ENCODE data around the gene AKT3.
"Not testable (repeated sequence)": the region's sequence is repeated elsewhere in the genome, so short reads cannot be mapped to it uniquely, and the experiment has no call there.

AKT3 gene

DNA sequence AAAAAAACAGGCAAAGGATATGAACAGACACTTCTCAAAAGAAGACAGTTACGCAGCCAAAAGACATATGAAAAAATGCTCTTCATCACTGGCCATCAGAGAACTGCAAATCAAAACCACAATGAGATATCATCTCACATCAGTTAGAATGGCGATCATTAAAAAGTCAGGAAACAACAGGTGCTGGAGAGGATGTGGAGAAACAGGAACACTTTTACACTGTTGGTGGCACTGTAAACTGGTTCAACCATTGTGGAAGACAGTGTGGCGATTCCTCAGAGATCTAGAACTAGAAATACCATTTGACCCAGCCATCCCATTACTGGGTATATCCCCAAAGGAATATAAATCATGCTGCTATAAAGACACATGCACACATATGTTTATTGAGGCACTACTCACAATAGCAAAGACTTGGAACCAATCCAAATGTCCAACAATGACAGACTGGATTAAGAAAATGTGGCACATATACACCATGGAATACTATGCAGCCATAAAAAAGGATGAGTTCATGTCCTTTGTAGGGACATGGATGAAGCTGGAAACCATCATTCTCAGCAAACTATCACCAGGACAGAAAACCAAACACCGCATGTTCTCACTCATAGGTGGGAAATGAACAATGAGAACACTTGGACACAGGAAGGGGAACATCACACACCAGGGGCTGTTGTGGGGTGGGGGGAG, 77.5 kb downstream of the AKT3 start:
- not testable (repeated sequence) for DNase-seq

DNA sequence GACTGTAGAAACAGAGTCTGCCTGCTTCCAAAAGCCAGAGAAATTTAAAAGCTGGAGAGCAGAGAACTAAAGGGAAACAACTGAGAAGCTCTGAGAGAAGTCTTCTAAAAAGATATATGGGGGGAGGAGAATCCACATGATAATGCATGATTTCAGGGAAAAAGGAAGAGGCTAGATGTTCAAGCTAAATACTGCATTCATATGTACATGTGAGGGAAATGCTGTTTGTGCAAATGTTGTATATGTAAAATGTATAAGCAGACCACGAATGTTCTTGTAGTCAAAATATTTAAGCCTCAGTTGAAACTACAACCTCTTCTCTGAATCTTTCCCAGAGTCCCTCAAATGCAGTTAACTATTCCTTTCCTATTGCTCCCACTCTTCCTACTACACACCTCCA, 79.2 kb downstream of the AKT3 start:
- no peak for DNase-seq

DNA sequence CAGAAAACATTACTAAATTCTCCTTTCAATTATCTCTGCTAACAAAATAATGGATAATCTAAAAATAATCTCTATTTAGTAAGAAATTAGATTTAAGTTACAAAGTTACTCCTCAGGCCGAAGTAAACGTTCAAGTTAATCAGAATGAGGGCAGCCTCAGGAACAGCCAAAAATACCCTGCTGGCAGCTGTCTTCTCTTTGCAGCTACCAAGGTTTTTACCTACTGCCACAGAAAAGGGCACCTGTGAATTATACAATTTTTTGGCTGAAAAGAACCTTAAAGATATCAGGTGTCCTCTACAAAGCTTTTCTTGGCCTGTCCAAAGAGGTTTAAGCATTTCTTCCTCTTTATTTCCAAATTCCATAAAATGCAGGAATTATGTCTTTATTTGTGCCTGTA, 84.4 kb downstream of the AKT3 start:
- DNase-seq, result no peak

DNA sequence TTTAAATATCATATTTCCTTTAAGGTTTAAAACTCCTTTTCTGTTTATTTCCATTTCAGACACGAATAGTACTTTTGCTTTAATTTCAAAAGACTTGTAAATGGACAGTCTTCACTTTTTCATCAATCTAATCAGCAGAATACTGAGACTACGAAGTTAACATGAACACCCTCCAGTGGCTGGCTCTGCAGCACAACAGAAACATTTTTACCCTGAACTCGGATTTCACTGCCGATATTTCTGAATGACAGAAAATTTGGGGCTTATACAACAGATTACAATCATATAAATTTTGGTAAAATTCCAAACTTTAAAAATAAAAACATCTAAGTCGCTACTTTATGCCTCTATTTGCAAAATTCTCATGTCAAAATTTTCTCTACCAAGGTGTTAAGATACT, 86.2 kb downstream of the AKT3 start:
- peak; percentile 14 for DNase-seq

DNA sequence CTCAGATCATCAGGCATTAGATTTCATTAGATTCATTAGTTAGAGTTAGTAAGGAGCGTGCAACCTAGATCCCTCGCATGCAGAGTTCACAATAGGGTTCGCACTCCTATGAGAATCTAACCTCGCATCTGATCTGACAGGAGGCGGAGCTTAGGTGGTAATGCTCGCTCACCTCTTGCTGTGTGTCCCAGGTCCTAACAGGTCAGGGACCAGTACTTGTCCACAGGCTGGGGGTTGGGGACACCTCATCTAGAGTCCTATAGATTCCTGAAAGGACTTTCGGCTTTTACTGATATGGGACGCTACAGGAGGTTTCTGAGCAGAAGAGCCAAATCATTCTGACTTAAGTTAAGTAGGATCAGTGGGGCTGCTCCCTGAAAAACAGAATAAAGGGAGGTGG, 91.4 kb downstream of the AKT3 start:
- no peak for DNase-seq

DNA sequence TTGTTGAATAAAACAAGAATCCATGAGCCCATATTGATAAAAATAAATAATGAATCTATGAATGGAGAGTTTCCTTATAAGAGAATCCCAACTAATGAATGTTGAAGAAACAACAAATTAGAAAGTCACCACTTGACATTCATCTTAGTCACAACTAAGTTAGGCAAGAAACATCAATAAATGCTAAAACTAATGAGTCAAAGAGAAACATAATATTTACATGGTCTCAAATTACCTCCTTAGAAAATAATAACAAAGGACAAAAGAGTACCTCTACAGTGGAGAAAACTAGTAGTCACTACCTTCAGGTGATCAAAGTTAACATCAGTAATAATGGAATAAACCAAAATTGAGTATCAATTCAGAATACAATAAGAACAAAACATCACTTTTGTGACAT, 93.5 kb downstream of the AKT3 start:
- DNase-seq, result no peak

DNA sequence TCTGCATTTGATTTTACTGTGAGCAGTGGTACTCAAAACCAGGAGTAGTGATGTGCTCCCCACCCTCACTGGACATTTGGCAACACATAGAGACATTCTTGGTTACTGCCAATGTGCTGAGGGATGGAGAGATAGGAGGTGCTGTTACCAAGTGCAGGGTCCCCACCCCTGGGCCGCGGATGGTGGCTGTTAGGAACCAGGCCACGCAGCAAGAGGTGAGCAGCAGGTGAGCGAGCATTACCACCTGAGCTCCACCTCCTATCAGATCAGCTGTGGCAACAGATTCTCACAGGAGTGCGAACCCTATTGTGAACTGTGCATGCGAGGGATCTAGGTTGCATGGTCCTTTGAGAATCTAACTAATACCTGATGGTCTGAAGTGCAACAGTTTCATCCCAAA, 95.7 kb downstream of the AKT3 start:
- DNase-seq, result no peak

DNA sequence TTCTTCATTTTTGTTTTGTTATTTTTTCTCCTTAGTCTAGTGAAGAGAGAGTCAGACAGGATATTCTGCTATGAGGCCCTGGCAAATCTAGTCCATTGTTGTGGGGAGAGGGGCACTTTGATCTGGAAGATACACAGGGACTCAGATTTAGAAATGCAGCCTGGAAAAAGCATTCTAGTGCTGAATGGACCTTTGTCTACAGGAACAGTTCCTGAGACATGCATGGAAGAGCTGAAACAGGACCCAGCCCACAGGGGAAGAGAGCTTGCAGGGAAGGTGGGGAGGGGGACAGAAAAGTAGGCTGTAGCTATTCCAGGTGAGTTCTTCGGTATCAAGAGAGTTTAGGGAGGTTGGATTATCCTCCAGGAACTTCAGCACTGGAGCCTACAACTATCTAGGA, 98.5 kb downstream of the AKT3 start:
- no peak for DNase-seq

DNA sequence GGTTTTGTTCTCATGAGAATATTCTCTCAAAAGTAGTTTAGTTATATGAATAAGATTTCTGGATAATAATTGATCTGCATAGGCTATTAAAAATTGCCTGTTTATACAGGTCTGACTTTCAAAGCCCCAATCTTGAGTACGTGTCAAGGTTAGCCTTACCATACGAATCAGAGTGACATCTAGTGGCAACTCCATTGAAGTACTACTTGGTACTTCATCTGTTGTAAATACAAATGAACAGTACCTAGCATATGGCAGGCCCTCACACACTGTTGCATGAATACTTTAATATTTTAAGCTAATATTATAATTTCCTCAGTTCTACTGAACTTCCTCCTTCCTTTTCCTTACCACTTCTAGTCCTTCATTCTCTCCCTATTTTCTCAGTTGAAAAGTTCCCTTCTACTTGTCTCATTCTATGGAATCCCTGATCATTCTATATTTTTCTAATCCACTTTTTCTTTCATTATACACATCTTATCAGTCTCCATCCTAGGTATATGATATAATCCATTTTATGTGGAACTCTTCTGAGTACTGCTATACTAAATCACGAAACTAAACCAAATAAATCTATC, 101.2 kb downstream of the AKT3 start:
- peak; percentile 86 for DNase-seq

DNA sequence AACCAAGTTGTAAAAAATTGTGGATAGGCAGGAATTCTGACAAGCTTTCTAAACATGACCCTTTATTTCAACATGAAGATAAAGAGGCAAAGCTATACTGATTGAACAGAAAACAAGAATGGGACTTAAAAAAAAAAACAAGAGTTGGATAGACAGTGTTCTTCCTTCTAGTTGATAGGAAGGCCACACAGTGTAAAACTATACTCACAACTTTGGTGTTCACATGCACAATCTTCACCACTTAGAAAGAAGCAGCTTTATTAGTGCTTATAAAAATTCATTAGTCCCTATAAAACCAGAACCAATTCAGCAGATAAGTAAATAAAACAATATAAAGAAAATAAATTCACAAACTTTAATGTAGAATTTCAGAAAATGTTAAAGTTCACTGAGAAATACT, 101.8 kb downstream of the AKT3 start:
- DNase-seq, result no peak

DNA sequence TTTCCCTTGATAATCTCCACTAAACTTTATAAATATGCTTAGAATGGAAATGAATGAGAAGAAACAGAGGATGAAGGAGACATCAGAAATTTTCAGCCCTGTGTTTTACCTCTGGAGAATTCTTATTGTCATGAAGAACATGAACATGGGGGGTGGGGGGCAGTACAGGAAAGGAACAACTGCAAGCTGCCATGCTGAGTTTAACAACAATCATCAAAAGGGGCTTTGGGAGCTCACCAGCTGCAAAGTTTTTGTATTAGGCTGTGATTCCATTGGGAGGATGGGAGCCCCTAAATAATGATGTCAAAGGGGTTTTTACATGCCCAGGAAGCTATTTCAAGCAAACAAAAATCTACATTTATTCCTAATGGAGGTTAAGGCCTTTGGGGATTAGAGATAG, 103.3 kb downstream of the AKT3 start:
- DNase-seq, result no peak

DNA sequence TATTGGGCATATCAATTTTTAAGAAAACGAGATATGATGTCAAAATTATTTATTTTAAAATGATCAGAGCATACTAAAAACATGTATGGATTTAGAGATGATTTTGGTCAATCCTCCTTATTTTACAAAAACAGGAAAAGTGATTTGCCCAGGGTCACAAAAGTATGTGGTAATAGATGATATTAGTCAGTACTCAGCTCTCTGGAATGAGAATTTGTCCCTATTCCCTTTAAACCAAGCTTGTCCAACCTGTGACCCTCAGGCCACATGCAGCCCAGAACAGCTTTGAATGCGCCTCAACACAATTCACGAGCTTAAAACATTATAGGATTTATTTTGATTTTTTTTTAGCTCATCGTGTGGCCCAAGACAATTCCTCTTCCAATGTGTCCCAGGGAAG, 104.7 kb downstream of the AKT3 start:
- DNase-seq, result no peak

DNA sequence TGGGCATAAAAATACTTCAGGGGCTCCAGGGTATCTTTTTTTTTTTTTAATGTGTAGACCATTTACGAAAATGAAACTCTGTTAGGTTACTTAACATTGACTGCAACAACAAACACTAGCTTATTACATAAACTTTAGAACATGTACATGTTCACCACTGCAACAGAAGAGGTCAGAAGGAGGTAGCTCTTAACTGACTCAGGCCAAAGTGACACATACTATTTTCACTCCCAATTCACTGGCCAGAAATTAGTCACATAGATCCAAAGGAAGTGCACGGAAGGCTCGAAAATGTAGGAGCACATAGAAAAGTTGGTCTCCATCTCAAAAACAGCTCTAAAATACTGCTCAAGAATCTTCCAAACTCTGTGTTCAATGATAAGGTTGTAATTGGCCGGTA, 107.2 kb downstream of the AKT3 start:
- DNase-seq, result no peak

DNA sequence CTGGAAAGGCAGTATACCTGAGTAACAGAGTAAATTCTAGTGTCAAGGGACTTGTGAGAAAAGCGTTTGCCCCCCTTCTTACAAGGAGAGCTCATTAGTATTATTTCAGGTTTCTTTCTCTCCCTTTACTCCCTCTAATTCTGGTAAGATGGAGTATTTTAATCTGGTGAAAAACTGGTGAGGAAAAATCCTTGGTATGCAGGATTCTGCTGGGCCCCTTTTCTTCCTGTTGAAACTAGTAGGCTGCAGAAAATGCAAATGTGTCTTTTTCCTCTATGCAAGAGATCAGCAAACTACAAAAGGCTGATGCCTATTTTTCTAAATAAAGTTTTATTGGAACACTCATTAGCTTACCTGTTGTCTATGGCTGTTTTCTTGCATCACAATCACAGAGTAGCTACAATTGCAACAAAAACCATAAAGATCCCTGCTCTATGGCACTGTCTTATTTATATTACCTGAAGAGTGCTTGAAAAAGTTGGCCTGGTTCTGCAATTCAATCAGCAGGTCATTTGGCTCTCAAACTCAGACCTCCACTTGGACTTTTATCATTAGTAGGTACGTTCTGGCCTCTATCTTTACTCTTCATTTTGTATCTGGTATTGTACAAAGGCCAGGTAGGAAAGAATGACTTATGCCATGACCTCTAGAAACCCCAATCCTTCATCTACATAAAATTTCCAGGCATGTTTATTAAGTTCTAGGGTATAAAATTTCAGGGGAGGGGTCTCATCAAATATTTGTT, 109.6 kb downstream of the AKT3 start:
- no peak for DNase-seq

DNA sequence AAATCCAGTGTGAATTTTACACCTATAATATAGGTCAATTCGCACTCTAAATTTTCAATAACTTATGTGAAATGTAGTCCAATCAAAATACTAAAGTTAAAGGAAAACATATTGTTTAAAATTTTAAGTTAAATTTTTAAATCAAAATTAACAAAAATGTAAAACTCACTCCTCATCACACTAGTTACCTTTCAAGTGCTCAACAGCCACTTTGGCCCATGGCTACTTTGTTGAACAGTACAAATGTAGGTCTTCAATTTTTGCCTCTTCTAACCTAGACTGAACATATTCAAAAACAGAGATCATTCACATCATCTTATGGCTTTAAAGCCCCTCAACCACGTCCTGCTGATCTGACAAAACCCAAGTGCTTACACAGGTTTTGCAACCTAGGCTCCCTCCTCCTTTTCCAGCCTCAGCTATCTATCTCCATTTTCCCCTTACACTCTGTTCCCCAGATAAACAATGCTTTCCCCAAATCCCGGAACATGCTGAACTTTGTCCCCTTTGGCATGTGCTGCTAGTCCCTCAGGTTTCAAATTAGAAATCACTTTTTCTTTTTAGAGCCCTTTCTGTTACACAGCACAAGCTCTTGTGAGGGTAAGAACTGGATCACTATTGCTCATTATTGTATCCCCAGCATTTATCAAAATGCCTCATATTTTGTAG, 110.6 kb downstream of the AKT3 start:
- no peak for DNase-seq

DNA sequence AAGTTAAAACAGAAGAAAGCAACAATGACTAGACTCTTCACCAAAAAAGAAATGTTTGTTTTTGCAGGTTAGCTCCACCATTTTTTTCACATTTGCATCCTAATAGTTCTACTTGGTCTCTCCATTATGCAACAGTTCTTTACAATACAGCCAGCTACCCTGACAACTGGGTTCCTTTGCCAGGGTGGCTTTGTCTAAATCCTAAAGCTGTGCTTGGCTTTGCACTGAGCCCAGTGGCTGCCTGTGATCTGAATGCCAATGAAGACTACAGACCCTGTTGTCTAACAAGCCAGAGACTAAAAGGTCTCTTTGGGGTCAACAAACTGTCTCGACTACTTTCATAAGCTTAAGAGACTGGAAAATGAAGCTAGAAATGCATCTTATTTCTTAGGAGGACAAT, 112.0 kb downstream of the AKT3 start:
- no peak for DNase-seq

DNA sequence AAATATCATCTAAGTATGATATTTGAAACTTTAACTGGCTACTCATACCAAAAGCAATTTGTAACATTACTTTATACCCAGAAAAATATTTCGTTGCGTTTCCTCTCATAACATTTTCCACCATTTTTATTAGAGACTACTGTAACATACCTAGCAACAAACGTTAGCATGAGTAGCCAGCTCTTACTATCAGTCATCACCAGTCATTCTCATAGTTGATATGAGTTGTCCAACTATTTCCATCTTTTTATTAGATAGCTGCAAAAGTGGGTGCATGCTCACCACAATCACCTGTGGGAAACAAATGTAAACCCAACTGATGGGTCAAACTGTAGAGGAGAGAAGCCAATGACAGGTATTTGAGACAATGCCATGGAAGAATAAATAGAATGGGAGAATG, 114.6 kb downstream of the AKT3 start:
- no peak for DNase-seq

DNA sequence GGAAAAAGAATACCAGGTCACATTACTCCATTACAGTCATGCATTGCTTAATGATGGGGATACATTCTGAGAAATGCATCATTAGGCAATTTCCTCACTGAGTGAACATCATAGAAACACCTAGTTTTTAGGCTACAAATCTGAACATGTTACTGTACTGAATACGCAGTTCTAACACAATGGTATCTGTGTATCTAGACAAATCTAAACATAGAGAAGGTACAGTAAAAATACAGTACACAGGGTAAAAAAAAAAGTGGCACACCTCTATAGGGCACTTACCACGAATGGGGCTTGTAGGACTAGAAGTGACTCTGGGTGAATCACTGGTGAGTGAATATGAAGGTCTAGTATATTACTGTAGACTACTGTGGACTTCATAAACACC, 115.7 kb downstream of the AKT3 start:
- DNase-seq, result peak; percentile 43

DNA sequence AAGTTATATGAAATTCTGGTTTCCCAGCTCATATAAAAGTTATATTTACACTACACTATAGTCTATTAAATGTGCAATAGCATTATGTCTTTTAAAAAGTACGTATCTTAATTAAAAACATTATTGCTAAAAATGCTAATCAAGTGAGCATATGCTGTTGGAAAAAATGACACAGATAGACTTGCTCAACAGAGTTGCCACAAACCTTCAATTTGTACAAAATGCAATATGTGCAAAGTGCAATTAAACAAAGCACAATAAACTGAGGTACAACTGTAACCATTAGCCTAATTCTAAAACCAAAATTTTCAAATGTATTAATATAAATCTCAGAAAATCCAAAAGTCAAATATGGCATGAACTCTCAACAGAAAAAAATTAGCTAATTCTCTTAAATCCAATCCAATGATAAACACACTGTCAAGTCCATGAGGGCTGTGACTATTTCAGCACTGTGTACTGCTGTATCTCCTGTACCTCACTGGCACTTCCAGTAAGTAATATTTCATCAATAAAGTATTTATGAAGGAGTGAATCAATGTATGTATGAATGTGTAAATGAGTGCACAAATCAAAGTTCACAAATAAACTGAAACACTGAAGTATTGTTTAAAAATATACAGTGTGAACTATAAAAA, 116.3 kb downstream of the AKT3 start:
- DNase-seq, result no peak

DNA sequence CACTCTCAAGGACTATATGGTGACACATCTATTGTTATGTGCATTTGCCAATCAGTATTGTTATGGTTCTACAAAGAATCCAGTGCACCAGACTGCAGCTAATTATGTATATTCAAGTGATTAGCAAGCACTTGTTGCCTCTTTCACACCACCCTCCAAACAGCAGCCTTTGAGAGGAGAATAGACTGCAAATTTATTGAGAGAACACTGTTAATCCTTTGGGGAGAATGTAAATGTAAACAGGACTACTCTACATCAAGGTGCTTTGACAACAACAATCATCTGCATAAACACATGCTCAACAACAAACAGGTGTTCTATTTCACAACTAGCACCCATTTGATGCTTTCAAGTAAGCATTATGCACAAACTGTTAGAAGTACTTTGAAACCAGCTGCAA, 117.4 kb downstream of the AKT3 start:
- DNase-seq, result no peak

DNA sequence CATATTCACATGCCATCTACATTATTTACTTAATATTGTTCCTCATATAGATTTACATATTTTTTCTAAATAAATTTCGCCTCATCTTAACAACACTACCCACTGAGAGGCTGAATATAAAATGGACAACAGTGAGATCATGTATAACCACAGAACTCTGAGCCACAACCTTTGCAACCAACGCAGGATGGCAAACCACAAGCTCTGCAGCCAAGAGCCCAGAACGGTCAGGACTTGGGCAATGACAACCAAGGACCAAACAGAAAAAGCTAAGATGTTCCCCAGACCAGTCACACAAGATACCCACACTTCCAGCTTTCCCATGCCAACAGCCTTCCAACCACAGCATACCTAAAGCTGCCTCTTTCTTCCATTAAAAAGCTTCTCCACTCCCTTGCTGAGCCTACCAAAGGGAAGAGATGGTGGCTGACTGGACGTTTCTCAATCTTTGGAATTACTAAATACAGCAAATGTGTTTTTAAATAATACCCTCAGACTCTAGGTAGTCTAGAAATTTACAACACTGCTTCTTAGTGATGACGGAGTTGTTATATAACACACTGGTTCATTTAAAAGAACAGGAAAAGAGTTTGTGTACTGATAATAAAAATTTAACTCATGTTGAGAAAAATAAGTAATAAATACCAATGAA, 117.9 kb downstream of the AKT3 start:
- no peak for DNase-seq

DNA sequence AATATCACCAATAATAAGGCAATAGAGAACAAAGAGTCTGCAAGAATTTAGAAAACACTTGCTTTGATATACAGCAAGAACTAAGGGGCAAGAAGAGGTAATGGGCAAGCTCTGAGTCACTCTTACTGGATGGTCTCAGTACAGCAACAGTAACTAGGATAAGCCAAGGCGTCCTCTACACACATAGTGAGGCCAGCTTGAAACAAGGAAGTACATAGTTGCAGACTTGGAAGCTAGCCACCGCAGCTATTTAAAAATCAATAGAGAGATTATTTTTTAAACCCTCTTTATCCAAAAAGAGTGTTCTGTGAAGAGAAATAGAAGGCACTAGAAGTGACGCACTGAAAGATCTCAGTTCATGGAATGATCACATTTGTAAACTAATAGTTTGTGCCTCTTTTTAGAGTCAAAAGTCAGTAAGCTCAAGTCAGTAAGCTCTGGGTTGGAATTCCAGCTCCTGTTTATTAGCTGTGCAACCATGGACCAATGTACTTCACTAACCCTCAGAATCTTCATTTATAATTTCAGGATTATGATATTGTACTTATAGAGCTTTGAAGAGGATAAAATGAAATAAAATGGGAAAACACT, 118.6 kb downstream of the AKT3 start:
- peak; percentile 65 for DNase-seq

All from NCI-H446 treated with DMSO at 0.1 percent for 48 hours (cell line).